ENCODE data around the gene GPR27. TPM values are rescaled to one million over a fixed set of nuclear protein-coding genes. Genes with fewer than 3 reads are reported as not detected.

GPR27 gene
- total RNA-seq, 2 experiments from 2014 or later: 0.40 to 0.47 TPM

DNA sequence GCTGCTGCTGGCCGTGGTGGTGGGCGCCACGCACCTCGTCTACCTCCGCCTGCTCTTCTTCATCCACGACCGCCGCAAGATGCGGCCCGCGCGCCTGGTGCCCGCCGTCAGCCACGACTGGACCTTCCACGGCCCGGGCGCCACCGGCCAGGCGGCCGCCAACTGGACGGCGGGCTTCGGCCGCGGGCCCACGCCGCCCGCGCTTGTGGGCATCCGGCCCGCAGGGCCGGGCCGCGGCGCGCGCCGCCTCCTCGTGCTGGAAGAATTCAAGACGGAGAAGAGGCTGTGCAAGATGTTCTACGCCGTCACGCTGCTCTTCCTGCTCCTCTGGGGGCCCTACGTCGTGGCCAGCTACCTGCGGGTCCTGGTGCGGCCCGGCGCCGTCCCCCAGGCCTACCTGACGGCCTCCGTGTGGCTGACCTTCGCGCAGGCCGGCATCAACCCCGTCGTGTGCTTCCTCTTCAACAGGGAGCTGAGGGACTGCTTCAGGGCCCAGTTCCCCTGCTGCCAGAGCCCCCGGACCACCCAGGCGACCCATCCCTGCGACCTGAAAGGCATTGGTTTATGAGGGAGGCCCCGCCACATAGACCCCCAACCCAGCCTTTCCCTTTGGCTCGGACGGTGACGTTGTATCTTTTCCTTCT is 1.1 kb downstream of the GPR27 start:
- ATAC-seq (no peak), DNase-seq (no peak)
- H3K36me3 Mint-ChIP-seq (ENCODE audit: low read depth): no peaks in the 10 kb centered on the region
- TF ChIP-seq, protein P1, sequence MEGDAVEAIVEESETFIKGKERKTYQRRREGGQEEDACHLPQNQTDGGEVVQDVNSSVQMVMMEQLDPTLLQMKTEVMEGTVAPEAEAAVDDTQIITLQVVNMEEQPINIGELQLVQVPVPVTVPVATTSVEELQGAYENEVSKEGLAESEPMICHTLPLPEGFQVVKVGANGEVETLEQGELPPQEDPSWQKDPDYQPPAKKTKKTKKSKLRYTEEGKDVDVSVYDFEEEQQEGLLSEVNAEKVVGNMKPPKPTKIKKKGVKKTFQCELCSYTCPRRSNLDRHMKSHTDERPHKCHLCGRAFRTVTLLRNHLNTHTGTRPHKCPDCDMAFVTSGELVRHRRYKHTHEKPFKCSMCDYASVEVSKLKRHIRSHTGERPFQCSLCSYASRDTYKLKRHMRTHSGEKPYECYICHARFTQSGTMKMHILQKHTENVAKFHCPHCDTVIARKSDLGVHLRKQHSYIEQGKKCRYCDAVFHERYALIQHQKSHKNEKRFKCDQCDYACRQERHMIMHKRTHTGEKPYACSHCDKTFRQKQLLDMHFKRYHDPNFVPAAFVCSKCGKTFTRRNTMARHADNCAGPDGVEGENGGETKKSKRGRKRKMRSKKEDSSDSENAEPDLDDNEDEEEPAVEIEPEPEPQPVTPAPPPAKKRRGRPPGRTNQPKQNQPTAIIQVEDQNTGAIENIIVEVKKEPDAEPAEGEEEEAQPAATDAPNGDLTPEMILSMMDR (IDR thresholded peaks at IDR 0.05): no peak
- peaks cover 7% of the 10 kb centered on the region for H3K4me1 Mint-ChIP-seq (ENCODE audit: low read depth)
- intact Hi-C loops (cut with micrococcal nuclease): no loop called here
- ChIA-PET CTCF (interaction anchor here (1.1 kb wide), 2 partner anchors 43 to 120 kb away, joined by 3 read pairs; no protein-coding TSS in a partner anchor), POLR2A (interaction anchor here (0.5 kb wide), 1 partner anchor 348 kb away, joined by 3 read pairs; no protein-coding TSS in a partner anchor)
- no peaks in the 10 kb centered on the region for H3K9me3 Mint-ChIP-seq
- no peak overlapping the region for H3K27ac Mint-ChIP-seq
- H3K27me3 Mint-ChIP-seq: peaks cover 40% of the 10 kb centered on the region
- peak overlapping the region; percentile 62 for H3K4me3 Mint-ChIP-seq

DNA sequence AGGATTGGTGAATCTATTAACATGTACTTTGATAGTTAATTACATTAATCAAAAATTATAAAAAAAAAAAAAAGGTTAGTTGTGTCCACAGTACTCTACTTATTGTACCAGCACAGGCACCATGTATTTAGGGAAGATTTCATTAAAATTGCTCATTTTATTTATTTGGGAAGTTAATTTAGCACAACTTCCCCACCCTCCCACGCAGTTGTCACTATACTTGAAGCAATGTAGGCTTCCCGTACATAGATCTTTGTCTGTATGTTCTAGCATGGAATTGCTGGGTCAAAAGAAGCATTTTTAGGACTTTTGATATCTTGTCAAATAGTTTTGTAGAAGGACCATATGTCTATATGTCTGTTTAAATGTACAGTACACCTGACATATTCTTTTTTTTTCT is 4.4 kb downstream of the GPR27 start:
- no peak overlapping the region for H3K27ac Mint-ChIP-seq
- ATAC-seq: no peak
- TF ChIP-seq, protein P1 (IDR thresholded peaks at IDR 0.05): no peak
- ChIA-PET CTCF (interaction anchor here (1.3 to 1.5 kb wide), 2 partner anchors 28 to 47 kb away, joined by 3 to 4 read pairs; no protein-coding TSS in a partner anchor), POLR2A (no interaction called here)
- DNase-seq: no peak
- H3K36me3 Mint-ChIP-seq (ENCODE audit: low read depth): no peaks in the 10 kb centered on the region
- no peaks in the 10 kb centered on the region for H3K9me3 Mint-ChIP-seq
- peaks cover 4% of the 10 kb centered on the region for H3K4me1 Mint-ChIP-seq (ENCODE audit: low read depth)
- H3K27me3 Mint-ChIP-seq: peaks cover 20% of the 10 kb centered on the region
- no peak overlapping the region for H3K4me3 Mint-ChIP-seq
- intact Hi-C loops (cut with micrococcal nuclease): no loop called here

DNA sequence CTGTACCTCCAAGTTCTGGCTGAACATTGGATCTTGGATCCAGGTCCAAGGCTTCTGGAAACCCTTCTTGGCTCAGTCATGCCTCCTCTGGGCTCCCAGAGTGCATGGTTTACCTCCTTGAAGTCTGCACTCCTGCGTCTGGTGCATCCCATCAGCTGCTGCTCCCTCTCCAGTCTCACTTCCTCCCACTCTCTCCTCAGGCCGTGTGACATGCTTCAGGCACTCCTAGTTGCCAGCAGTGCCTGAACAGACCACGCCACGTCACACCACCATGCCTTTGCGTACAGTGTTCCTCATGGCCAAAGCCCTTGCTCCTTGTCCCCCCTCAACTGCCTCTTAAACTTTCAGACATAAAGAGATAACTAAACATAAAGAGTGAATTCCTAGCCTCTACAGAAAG is 5.7 kb downstream of the GPR27 start:
- Mint-ChIP-seq H3K4me3 (no peak overlapping the region), H3K27me3 (peaks cover 19% of the 10 kb centered on the region), H3K4me1 (ENCODE audit: low read depth) (peaks cover 4% of the 10 kb centered on the region), H3K9me3 (no peaks in the 10 kb centered on the region), H3K36me3 (ENCODE audit: low read depth) (no peaks in the 10 kb centered on the region), H3K27ac (no peak overlapping the region)
- ChIA-PET CTCF (no interaction called here), POLR2A (no interaction called here)
- DNase-seq (no peak), ATAC-seq (no peak)
- TF ChIP-seq, protein P1 (IDR thresholded peaks at IDR 0.05): no peak
- intact Hi-C loops (cut with micrococcal nuclease): no loop called here

DNA sequence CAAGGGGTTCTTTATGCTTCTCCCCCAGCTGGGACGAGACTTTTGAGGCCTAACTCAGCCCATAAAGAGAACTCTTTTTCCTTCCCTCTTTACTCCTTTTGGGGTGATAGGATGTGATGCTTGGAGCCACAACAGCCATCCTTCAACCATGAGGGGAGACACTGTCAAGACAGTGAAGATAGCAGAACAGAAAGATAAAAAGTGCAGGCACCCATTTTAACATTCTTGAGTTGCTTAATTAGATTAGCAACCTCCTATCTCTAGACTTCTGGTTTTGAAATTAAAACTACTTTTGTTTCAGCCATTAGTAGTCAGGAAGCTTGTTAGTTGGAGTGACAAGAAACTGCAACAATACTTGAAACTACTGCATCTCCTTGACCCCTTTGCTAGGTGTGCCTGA is 6.5 kb downstream of the GPR27 start:
- POLR2A ChIA-PET: no interaction called here
- Mint-ChIP-seq H3K4me1 (ENCODE audit: low read depth) (peaks cover 2% of the 10 kb centered on the region), H3K4me3 (no peak overlapping the region), H3K36me3 (ENCODE audit: low read depth) (no peaks in the 10 kb centered on the region), H3K27me3 (peaks cover 16% of the 10 kb centered on the region), H3K9me3 (no peaks in the 10 kb centered on the region), H3K27ac (no peak overlapping the region)
- CTCF ChIA-PET: interaction anchor here (1.1 kb wide), 1 partner anchor 31 kb away, joined by 4 read pairs; no protein-coding TSS in a partner anchor
- DNase-seq: no peak
- no peak for ATAC-seq
- intact Hi-C loops (cut with micrococcal nuclease): no loop called here
- TF ChIP-seq, protein P1 (IDR thresholded peaks at IDR 0.05): no peak

DNA sequence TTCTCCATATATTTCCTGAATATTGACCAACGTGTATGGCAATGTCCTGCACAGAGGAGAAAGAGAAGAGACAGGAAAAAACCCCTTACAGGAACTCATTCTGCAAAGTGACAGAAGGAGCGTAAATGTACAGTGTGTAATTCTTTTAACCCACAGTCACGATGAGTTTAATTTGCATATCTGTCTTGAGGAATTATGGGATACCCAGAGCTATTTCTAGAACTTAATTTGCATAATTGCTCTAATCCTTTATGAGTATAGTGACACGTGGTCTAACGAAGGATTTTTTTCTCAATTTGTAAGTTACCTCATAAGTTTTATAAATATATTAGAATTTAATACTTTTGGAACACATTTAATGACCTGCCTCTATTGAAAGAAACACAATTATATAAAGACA is 9.8 kb downstream of the GPR27 start:
- Mint-ChIP-seq H3K27me3 (peaks cover 2% of the 10 kb centered on the region), H3K27ac (no peak overlapping the region), H3K4me3 (no peak overlapping the region), H3K9me3 (no peaks in the 10 kb centered on the region), H3K4me1 (ENCODE audit: low read depth) (no peaks in the 10 kb centered on the region), H3K36me3 (ENCODE audit: low read depth) (no peaks in the 10 kb centered on the region)
- intact Hi-C loops (cut with micrococcal nuclease): no loop called here
- ATAC-seq: no peak
- TF ChIP-seq, protein P1 (IDR thresholded peaks at IDR 0.05): no peak
- DNase-seq: no peak
- ChIA-PET CTCF (interaction anchor here (1.0 to 1.5 kb wide), 3 partner anchors 9 to 57 kb away, joined by 3 to 5 read pairs (median 4); no protein-coding TSS in a partner anchor), POLR2A (no interaction called here)
